ENCODE results near the gene OGFOD2. TPM values are rescaled to one million over a fixed set of nuclear protein-coding genes. Genes with fewer than 3 reads are reported as not detected.

OGFOD2 gene
- 10 to 100 TPM; 11.4 to 12.7 TPM for total RNA-seq

DNA sequence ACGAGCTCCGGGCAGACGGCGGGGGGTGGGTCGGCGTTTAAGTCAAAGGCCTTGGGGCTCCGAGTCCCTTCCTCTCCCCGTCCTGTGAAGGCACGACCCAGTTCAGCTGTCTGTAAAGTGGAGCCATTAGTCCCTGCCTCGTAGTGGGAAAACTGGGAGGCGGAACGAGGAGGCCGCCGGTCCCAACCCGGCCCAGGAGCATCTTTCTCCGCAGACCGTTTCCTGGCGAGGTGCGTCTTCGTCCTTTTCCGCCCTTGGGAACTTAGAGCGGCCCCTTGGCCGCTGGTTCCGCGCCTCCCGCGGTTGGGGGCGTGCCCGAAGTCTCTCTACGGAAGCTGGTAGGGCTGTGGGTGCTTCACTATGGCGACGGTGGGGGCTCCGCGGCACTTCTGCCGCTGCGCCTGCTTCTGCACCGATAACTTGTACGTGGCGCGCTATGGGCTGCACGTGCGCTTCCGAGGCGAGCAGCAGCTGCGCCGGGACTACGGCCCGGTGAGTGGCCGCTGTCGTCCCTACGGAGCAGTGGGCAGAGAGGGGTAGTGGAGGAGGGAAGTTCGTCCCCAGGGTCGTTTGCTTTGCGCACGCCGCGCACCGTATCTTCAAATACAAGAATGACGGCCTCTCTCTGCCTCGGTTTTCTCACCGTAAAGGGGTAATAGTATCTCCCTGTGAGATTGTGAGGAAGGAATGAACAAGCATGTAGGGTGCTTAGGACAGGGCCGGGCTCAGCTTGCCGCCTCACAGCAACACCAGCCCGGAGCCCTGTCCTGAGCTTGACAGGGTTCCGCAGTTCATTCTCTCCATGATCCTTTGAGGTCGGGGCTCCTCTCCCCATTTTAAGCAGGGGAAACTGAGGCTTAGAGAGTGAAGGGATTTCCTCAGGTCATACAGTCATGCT lies at the start of gene OGFOD2:
OGFOD2 (plus strand) TSS at position 353 of the 898 bp plus-strand sequence; CDS start at position 361, 8 bp downstream.

DNA sequence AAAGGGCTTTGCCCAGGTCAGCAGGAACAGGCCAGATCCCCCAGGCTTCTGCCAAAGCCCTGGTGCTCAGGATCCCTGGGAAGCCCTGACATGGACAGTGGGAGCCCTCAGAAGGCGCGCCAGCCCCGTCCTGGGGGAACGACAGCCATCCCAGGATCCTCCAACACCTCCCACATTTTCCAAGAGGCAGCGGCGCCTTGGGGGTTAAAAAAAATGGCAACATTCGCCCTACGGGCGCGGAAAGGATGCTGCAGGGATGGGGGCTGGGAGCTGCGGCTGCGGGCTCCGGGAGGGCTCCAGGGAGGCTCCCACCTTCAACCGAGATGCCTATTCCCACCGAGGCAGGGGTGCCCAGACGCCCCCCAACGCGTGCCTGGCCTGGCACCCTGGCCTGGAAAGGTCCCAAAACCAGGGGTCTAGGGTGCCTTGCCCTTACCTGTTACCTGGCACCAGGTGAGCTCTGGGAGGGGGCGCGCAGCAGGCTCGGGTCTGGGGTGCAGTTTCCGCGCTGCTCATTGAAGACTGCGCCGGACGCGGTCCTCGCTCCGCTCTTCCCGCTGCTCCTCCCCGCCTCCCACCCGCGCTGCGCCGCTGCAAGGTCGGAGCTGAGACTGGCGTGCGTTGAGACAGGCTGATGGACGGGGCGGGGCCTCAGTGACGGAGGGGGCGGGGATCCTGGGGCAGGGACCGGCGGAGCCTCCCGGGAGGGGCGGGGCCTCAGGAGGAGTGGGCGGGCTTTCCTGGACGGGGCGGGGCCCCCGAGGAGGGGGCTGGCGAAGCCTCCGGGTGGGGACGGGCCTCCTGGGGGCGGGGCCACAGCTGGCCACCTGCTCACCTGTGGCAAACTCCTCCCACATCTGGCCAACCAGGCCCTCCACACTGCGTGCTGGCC lies 8.9 kb upstream of the OGFOD2 start, which contains the start of gene ABCB9:
ABCB9 (minus strand) TSS at position 613 of the 892 bp plus-strand sequence. CDS start 6,228 bp downstream, outside the sequence.

GRCh38 chr12:122980183-122981035 lies 5.4 kb downstream of the OGFOD2 start, which contains the start of gene ARL6IP4:
TSS of gene ARL6IP4 (plus strand) at chr12:122980681. CDS start at chr12:122981140, 459 bp downstream.

Small RNAs within 50 kb of the gene (small RNA-seq; reads per million reads assigned to genes)
- gene ARL6IP4 (0 reads per million in 2 donors), gene MIR4304 (0 reads per million in 2 donors)

Other genes starting within 250 kb of the OGFOD2 start
- gene HCAR1, start 244.4 kb upstream of the OGFOD2 start, total RNA-seq, result under 1 TPM; under 0.01 to 0.33 TPM
- 10 to 100 TPM; 26.2 to 33.6 TPM for gene DENR, start 222.4 kb upstream of the OGFOD2 start, total RNA-seq
- gene CCDC62, start 200.7 kb upstream of the OGFOD2 start, total RNA-seq, result under 1 TPM; 0.33 to 0.69 TPM
- 10 to 100 TPM; 16.0 to 29.9 TPM for gene HIP1R, start 139.8 kb upstream of the OGFOD2 start, total RNA-seq
- 10 to 100 TPM; 61.3 to 82.3 TPM for gene VPS37B, start 79.1 kb upstream of the OGFOD2 start, total RNA-seq
- 10 to 100 TPM; 13.8 to 26.3 TPM for gene ABCB9, start 8.8 kb upstream of the OGFOD2 start, total RNA-seq
- gene ARL6IP4, start 5.4 kb downstream of the OGFOD2 start, total RNA-seq, result 100 to 1,000 TPM in 1 of 2 donors, 10 to 100 TPM in 1; 90.2 to 121 TPM
- 1 to 10 TPM; 1.7 to 5.3 TPM for gene PITPNM2, start 175.8 kb downstream of the OGFOD2 start, total RNA-seq